ENCODE data around the gene SUSD1. TPM values are rescaled to one million over a fixed set of nuclear protein-coding genes. Genes with fewer than 3 reads are reported as not detected.
A peak's percentile ranks its signal among the peaks of the same experiment; 100 is the strongest.
"Not testable (repeated sequence)": the region's sequence is repeated elsewhere in the genome, so short reads cannot be mapped to it uniquely, and the experiment has no call there.

SUSD1 gene
- total RNA-seq (2014; rRNA removed): 5.5 and 6.8 TPM in 2 replicates
- 6.9 TPM for polyA plus RNA-seq (2012)

DNA sequence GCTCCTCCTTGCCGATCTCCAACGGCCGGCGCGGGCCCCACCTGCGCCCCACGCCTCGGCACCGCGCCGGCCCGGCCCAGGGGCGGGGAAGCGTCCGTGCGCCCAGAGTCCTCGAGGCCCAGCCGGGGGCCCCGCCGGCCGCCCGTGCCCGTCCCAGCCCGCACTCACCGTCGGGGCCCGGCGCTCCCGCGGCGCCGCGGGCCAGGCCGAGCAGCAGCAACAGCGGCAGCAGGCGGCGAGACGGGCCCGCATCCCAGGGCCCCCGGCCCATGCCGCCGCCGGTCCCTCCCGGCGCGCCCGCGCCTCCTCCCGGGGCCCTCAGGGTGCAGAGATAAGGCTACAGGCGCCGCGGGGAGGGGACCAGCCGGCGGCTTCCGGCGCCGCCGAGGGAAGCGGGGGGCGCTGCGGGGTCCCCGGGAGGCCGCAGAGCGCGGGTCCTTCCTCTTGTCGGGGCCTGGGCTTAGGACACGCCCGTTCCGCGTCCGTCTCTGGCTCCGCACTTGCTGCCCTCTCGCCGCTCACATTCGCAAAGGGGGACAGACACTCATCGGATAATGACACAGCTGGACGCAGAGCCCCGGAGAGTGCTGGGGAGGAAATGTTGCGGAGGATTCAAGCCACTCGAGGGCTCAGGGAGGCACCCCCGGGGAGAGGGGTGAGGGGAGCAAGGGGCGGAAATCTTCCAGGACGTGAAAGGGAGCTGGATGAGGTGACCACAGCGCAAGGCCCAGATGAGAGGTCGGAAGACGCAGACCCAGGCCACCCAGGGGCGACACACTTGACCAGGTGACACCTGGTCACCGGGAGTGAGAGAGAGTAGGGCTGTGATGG lies at the start of gene SUSD1:
TSS of gene SUSD1 (minus strand) at position 333 of the 831 bp plus-strand sequence. CDS start at position 271, 62 bp downstream.
- no peak for DNase-seq (ENCODE audit: low read depth)

DNA sequence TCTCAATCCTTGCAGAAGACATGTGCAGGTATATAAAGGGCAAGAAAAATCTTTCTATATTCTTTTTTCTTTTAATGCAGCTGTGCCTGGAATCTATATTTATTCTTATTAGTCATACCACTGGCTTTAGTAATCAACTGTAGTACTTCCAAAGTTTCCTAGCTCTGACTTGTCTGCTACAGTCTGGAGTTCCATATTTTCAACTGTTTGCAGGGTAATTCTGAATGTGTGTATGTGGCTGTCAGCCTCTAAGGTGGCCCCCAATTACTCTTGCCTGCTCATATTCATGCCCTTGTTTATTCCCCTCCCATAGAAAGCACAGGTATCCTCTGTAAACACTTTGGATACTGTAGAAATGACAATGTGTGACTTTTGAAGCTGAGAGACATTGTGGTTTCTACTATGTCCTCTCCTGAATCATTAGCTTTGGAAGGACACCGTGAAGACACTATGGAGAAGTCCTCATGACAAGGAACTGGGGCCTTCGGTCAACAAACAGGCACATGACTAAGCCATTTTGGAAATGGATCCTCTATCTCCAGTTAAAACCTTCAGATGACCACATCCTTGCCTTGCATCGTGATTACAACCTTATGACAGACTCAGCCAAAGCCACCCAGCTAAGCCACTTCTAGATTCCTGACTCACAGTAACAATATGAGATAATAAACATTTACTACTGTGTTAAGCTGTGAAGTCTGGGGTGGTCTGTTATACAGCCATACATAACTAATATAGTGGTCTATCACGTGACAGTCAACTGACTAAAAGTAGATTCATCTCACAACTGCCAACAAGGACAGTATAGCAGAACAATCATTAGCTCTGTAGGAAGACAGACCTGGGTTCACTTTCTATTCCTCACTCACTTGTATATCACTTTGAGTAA lies 49.5 kb upstream of the SUSD1 start:
- DNase-seq (ENCODE audit: low read depth): peak; percentile 74

DNA sequence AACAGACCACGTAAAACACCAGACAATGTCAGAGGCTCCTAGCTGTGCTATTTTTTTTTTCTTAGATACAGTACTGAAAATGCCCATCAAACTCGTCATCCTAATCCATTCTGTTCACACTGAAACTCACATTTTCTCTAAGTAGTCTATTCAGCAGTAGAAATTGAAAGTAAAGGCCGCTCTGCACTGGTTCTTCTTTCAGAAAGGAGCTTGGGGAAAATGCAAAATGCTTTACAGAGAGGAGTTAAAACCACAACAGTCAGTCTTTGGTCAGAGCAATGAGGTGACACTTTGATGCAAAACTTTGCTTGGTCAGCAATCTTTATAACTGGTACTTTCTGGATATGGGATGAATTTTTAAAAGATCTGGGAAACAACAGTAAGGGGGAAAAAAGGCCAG lies 43.8 kb upstream of the SUSD1 start:
- DNase-seq (ENCODE audit: low read depth): no peak

DNA sequence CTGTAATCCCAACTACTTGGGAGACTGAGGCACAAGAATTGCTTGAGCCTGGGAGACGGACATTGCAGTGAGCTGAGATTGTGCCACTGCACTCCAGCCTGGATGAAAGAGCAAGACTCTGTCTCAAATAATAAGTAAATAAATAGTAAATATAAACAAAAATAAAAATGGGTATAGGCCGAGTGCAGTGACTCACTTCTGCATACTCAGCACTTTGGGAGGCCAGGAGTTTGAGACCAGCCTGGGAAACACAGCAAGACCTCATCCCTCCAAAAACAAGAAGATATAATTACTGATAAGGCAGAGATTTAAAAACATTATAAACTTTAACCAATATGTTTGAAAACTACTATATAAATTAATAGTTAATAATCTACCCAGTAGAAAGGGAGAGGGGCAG lies 37.8 kb upstream of the SUSD1 start:
- DNase-seq (ENCODE audit: low read depth): no peak

DNA sequence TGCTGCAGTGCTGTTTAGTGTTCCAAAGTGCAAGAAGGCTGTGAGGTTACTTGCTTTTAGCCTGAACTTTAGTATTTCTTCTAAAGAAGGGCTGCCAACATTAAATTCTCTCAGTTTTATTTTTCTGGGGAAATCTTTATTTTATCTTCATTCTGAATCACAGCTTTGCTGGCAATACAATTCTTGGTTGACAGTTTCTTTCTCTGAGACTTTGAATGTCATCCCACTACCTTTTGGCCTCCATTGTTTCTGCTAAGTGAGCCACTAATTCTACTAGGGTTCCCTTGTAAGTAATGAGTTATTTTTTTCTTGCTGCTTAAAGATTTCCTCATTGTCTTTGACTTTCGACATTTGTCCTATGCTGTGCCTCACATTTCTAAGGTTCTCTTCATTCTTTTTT lies 32.4 kb upstream of the SUSD1 start:
- DNase-seq (ENCODE audit: low read depth): no peak

DNA sequence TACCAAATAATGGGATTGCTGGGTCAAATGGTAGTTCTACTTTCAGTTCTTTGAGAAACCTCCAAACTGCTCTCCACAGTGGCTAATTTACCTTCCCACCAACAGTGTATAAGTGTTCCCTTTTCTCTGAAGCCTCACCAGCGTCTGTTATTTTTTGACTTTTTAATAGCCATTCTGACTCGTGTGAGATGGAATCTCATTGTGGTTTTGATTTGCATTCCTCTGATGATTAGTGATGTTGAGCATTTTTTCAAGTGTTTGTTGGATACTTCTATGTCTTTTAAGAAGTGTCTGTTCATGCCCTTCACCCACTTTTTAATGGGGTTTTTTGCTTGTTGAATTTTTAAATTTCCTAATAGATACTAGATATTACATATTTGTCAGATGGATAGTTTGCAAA lies 28.4 kb upstream of the SUSD1 start:
- peak; percentile 78 for DNase-seq (ENCODE audit: low read depth)

DNA sequence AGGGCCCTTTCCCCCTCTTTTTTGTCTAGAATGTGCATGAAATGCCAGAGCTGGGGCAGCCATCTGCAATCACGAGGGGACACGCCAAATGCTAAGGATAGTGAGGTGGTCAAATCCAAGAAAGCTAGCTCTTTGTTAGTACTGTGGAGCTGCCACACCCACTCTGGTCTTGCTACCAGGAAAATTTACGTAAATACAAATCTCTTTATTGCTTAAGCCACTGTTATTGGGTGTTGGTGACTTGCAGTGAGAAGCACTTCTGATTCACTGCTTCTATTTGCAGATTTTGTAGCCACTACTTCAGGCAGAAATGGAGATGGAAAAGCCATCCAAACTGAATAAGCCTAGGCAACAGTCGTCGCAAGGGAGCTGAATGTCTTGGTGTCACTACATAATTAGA lies 25.6 kb upstream of the SUSD1 start:
- DNase-seq (ENCODE audit: low read depth): no peak

DNA sequence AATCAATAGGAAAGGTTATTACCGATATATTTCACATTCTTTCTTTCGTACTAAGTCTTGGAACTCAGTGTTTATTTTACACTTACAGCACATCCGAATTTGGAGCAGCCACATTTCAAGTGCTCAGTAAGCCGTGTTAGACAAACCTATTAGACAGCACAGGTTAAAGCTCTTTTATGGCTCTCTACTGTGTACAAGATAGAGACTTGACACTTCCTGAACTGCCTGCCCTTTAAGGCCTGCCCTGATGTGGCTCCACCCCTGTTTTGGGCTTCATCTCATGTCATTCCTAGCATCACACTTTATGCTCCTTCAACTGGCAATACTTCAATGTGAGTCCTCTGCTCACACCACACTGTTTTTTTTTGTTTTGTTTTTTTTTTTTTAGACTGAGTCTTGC lies 23.5 kb upstream of the SUSD1 start:
- no peak for DNase-seq (ENCODE audit: low read depth)

DNA sequence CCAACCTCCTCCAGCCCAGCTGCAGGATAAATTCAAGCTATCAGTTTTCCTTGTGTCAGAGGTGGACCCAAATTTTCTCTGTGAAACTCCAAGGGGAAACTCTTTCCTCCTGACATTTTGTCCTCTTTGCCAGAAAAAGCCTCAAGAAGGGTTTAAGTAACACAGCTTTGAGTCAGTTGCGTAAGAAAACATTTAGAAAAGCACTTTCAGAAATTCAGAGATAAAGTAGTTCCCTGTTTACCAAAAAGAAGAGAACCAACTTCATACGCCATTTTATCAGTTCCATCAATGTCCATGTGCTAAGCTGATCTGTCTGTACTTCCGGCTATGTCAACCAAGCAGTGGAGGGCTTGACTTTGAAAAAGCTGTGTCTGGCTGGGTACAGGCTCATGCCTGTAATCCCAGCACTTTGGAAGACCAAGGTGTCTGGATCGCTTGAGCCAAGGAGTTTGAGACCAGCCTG lies 19.9 kb upstream of the SUSD1 start:
- peak; percentile 39 for DNase-seq (ENCODE audit: low read depth)

DNA sequence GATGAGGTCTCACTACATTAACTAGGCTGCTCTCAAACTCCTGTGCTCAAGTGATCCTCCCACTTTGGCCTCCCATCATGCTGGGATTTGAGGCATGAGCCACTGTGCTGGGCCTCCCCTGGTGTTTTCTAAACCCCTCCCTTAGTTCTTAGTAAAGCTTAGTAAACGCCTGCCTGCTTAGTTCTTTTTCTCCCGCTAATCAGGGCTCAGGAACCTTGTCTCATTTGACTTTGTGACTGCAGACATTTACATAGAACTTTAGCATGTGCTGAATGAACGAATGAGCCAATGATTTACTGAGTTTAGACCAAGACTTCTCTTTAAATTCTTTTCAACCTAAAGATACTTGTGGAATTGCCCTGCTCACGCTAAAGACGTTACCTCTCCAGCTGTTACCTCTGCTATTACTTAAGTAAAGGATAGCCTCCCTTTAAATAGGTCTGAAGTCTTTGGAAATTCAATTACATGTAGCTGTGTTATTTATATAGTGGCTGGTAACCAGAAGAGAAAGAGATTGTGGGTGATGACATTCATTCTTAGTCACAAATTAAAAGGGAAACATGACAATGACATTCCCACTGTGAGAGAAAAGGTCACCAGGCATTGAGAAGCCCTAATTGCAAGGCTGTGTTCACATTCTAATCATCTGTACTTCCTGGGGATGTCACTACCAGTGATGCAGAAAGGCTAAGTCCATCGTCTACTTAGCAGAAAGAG lies 18.6 kb upstream of the SUSD1 start:
- no peak for DNase-seq (ENCODE audit: low read depth)

DNA sequence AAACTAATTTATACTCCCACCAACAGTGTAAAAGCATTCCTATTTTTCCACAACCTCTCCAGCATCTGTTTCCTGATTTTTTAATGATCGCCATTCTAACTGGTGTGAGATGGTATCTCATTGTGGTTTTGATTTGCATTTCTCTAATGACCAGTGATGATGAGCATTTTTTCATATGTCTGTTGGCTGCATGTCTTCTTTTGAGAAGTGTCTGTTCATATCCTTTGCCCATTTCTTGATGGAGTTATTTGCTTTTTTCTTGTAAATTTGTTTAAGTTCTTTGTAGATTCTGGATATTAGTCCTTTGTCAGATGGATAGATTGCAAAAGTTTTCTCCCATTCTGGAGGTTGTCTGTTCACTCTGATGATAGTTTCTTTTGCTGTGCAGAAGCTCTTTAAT lies 15.2 kb upstream of the SUSD1 start:
- not testable (repeated sequence) for DNase-seq (ENCODE audit: low read depth)

DNA sequence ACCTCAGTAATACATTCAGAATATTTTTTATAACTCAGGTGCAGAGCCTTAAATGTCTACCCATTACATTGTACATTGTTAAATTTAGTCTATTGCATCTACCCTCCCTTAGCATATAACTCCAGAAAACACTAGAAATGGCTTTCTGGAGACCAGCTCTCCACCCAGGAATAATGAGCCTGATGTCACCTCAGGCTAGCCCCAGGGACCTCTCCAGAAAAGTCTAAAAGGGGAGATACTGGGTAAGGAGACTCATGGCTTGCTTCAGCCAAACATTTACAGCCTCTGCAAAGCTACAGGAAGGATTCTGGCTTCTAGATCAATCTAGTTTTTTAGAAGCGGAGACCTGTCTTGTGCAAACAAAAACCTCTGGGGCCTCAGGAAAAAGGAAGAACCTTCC lies 13.8 kb upstream of the SUSD1 start:
- no peak for DNase-seq (ENCODE audit: low read depth)

DNA sequence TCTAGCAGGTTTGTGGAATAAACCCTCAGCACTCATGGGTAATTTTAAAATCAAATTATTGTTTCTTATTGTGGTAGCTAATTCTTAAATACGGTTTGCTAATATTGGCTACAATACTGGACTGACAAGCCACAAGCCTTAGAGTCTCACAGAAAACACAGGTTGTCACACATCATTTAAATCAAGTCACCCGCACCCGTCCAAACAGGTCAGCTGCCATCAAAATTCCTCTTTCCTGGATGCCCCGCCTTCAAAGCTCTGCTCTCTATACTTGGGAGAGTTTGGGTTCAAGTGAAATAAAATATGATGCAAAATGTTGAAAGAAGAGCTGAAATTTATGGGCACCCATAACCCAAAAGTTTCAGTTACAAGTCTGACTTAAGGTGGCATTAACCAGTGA lies 12.3 kb upstream of the SUSD1 start:
- DNase-seq (ENCODE audit: low read depth): no peak

DNA sequence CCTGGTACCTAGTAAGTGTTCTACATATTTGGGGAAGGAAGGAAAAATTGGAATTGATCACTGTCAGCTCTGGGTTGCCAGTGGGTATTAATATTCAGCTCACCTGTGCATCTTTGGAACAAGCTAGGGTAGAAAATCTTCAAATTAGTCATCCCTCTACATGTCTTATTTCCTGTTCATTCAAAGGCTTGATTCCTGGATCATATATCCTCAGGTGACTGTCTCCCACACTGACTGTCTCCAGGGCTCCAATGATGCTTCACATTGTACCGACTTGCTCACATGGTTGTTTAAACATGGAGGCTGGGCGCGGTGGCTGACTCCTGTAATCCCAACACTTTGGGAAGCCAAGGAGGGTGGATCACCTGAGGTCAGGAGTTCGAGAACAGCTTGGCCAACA lies 11.6 kb upstream of the SUSD1 start:
- DNase-seq (ENCODE audit: low read depth): no peak

DNA sequence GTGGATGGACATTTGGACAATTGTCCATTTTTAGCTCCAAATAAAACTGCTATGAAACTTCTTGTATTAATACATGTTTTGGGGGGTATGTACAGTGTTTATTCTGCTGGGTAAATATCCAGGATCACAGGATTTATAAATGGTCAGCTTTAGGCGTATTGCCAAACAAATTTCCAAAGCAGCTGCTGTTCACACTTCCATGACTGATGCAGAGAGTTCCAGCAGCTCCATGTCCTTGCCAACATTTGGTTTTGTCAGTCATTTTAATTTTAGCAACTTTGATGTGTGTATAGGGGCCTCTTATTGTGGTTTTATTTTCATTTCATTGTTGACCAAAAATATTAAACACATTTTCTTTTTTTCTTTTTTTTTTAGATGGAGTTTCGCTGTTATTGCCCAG lies 9.8 kb upstream of the SUSD1 start:
- peak; percentile 76 for DNase-seq (ENCODE audit: low read depth)

DNA sequence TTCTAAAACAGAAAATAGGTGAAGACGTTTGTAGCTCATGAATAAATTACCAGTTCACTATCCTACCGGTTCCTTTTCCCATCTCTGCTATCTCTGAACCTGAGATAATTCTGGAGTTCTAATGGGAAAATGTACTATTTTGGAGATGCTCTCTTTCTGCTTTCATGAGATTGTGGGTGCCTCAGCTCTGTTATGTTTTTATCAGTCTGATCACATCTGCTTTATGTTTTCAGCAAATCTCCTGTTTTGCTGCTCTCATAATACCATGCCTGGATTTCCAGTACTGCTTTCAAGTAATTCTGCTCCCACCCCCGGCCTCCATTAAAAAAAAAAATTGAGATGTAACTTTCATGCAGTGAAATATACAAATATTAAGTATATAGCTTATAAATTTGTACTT lies 9.1 kb upstream of the SUSD1 start:
- no peak for DNase-seq (ENCODE audit: low read depth)

DNA sequence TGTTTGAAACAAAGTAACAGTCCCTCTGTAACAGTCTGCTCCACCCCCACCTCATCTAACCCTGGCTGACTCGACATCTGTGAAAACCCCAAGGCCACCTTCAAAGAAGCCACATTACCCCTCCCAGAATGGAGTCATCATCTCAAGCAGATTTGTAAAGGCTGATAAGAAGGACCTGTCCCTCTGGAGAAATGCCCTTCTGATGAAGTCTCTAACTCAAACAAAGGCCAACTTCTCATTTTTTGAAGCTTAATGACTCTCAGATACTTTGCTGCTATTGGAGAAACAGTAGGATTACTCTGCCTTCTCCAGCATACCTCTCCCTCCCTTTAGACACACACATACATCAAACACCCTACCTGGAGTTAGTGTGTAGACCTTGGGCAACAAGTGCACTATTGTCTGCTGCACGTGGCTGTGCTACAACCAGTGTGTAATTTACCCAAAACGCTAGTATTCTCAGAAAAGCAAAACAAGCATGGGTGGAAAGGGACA lies 5.3 kb upstream of the SUSD1 start:
- DNase-seq (ENCODE audit: low read depth): no peak

DNA sequence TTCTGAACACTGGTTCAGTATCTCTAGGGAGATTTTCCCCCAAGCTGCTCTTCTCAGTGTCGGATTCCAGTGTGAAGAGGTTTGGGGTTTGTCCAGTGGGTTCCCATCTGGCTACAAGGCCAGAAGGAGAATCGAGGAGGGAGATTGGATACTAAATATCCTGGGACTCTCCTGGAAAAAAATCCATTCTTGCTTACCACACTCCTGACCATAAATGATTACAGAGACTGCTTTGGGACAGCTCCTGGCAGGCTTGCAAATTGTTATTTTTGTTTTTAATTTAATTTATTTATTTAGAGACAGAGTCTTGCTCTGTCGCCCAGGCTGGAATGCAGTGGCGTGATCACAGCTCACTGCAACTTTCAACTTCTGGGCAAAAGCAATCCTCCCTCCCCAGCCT lies 4.7 kb upstream of the SUSD1 start:
- no peak for DNase-seq (ENCODE audit: low read depth)

DNA sequence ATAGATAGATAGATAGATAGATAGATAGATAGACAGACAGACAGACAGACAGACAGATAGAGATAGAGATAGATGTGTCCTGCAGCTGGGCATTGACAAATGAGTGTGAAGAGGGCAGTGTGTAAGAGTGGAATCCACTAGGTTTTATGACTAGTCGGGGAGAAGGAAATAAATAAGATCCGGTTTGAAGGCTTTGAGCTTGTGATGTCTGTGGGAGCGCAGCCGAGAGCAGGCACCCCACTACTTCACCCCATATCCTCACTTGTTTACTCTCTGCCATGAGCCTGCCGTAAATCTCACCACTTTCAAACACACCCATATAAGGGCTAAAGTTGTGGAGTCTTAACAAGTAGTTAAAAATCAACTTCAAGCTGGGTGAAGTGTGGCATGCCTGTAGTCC lies 1.4 kb upstream of the SUSD1 start:
- no peak for DNase-seq (ENCODE audit: low read depth)

DNA sequence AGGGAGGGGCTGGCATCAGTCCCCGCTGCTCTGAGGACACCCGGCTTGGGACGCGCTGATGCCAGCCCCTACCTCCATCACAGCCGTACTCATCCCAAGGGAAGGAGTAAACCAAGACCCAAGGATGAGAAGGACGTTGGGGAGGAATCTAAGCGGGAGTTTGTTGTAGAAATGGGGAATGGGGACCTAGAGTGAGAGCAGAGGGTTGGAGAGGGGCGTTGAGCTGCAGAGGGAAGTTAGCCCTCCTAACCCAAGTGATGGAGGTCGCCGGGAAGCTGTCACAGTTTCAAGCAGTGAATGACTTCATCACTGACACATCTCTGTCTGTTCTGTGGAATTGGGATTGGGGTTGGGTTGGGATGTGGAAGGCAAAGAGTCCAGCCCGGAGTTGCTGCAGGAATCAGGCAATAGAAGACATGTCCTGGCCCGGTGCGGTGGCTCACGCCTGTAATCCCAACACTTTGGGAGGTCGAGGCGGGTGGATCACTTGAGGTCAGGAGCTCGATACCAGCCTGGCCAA lies 759 bp upstream of the SUSD1 start:
- DNase-seq (ENCODE audit: low read depth): no peak

DNA sequence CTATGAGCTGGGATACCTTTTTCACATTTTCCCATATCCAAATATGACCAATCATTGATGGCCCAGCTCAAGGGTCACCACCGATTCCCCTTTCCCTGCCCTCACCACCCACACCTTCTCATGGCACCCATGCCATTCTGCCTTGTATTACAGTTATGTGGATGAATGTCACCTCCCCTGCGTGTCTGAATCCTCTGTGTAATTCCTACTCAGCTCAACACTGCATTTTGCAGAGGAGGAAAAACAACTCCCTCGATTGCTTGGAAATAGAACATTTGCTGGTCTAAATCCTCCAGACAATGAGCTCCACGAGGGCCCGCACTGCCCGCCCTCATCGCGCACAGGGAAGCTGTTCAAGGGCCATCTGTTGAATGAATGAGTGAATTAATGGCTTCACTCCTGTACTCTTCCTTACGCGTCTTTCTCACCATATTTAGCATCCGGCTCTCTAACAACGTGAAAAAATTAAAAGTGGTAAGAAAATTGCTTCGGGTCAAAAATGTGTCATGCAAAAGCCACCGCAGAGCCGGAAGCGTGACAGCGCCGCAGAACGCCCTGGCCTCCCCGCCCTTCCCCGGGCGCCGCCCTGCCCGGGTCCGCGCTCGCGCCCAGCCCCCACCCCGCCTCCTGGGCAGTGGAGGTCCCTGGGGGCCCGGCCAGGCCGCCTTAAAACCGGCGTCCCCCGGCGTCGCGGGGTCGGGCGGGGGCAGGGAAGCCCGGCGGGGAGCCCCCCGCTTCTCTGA lies 704 bp downstream of the SUSD1 start:
- peak; percentile 54 for DNase-seq (ENCODE audit: low read depth)
